GM12801 (cell line): ENCODE results near the gene ABHD1.

ENCODE experiments used
- CTCF ChIP-seq: IDR thresholded peaks from one replicate; pipeline ENCODE4 v1.5.1; 2011; ENCODE audit warnings: control low read depth; ENCODE audit not compliant: insufficient read length; ENCODE audit errors: extremely low read depth

The ABHD1 gene

GRCh38 chr2:27109083-27109482 is 14.5 kb upstream of the ABHD1 start:
- TF ChIP-seq CTCF, result no peak

- TF ChIP-seq CTCF, result no peak
Measured at GRCh38 chr2:27115519-27115918, 8.1 kb upstream of the ABHD1 start.

- no peak for TF ChIP-seq CTCF
Measured at GRCh38 chr2:27117995-27118524, 5.6 kb upstream of the ABHD1 start.

GRCh38 chr2:27118525-27119329 is 4.9 kb upstream of the ABHD1 start, which contains the start of gene CGREF1:
Gene CGREF1, minus strand, starts transcription at chr2:27119128. Its CDS starts 14,762 bp downstream, at chr2:27104366.
- TF ChIP-seq CTCF, result no peak

- no peak for TF ChIP-seq CTCF
Measured at GRCh38 chr2:27121906-27122305, 1.7 kb upstream of the ABHD1 start.

- TF ChIP-seq CTCF, result no peak
Measured at GRCh38 chr2:27122791-27123190, 824 bp upstream of the ABHD1 start.

GRCh38 chr2:27125104-27125503 is 1.5 kb downstream of the ABHD1 start:
- TF ChIP-seq CTCF, result no peak
